GM12874 (cell line): ENCODE measurements around the gene PDE11A.

ENCODE experiments used
- TF ChIP-seq, protein P1 (sequence below): IDR thresholded peaks from 2 replicates; pipeline ENCODE4 v1.5.1; 2011; ENCODE audit warnings: low read depth, mild to moderate bottlenecking, control low read depth, low read length, moderate library complexity; ENCODE audit not compliant: insufficient read depth

PDE11A gene

DNA sequence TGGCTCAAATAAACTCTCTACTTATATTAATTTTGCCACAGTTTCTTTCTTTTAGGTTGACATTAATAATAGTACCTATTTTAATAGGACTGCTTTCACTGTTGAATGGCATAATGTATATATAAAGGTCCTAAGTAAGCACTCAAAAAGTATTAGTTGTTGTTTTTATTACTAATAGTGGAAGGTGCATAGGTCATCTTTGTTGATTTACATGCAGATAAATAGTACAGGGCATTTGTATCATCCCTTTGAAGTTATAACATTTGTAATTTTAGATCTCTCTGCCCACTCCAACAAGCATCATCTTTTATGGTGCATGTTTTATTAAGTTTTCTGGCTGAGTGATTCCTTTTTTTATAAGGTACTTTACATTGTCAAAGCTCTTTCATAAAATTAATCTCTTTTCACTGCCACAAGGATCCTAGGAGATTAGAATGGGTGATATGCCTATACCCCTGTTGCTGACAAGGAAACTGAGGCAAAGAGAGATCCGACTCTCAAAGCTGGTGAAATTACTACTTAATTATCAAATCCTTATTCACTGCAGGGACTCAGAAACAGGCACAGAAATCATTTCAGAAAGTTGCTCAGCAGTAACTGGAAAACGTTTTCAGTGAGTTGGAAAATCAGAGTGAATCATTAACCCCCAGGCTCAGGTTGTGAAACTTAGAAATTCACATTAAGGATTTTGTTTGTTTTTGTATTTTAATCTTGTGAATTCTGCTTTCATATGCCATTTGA lies 380.4 kb downstream of the PDE11A start:
- TF ChIP-seq, protein P1, sequence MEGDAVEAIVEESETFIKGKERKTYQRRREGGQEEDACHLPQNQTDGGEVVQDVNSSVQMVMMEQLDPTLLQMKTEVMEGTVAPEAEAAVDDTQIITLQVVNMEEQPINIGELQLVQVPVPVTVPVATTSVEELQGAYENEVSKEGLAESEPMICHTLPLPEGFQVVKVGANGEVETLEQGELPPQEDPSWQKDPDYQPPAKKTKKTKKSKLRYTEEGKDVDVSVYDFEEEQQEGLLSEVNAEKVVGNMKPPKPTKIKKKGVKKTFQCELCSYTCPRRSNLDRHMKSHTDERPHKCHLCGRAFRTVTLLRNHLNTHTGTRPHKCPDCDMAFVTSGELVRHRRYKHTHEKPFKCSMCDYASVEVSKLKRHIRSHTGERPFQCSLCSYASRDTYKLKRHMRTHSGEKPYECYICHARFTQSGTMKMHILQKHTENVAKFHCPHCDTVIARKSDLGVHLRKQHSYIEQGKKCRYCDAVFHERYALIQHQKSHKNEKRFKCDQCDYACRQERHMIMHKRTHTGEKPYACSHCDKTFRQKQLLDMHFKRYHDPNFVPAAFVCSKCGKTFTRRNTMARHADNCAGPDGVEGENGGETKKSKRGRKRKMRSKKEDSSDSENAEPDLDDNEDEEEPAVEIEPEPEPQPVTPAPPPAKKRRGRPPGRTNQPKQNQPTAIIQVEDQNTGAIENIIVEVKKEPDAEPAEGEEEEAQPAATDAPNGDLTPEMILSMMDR = no peak

DNA sequence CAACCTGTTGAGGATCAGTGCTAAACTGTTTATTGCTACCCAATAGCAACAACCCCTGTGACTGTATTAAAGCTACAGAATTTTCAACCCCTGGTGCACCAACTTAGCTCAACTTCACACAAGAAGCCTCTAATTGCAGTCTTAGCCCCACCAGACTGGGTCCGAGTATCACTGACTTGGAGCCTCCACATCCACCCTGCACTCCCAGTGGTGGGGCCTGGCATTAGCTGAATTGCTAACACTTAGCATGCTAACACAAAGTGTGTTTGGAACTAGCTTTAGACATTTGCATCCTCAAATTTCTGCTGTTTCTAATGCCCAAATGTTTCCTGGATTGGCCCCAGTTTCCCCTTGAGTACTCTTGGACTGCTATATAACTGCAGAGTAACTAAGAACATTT lies 381.4 kb downstream of the PDE11A start:
- TF ChIP-seq, protein P1 = no peak

DNA sequence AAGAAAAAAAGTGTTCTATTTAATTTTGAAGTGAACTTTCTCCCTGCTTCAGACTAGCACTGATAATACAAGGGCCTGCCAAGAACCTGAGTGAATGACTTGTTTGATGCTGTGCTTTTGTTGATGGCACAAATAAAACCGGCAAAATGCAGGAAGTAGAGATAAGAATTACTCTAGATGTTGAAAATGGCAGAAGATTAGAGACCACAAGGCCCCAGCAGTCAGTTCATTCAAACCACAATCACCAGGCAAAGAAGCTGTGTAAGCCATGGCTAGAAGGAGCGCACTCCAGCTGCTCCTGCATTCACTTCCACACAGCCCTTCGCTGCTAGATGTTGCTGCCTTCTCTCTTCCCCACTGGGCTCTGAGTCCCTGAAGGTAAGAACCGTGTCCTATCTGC lies 383.0 kb downstream of the PDE11A start:
- TF ChIP-seq, protein P1 = no peak

DNA sequence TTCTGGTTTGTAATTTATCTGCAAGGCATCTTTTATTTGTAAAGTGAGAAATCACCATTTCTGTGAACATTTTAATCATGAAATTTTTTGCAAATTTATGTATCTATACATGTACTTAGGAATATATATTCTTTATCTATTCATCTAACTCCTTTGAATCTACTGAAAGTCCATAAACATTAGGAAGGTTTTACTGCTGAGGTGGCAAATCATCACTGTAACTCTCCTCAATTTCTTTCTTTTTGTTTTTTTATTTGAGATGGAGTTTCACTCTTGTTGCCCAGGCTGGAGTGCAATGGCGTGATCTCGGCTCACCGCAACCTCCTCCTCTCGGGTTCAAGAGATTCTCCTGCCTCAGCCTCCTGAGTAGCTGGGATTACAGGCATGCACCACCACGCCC lies 383.7 kb downstream of the PDE11A start:
- TF ChIP-seq, protein P1 = no peak

DNA sequence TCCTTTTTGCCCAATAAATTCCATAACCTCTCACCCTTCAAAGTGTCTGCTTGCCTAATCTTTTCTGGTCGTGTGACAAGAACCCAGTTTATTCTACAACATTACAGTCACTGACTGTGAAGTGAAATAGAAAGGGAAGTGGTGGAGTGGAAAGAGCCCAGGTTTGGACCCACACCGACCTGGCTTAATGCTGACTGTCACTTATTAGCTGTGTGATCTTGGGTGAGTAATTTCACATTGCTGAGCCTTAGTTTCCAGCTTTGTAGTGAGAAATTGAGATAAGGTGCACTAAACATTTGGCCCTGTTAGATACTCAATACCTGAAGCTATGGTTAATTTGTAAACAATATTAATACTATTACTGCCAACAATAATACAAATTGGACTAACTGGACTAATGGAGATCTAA lies 388.9 kb downstream of the PDE11A start:
- TF ChIP-seq, protein P1 = no peak

DNA sequence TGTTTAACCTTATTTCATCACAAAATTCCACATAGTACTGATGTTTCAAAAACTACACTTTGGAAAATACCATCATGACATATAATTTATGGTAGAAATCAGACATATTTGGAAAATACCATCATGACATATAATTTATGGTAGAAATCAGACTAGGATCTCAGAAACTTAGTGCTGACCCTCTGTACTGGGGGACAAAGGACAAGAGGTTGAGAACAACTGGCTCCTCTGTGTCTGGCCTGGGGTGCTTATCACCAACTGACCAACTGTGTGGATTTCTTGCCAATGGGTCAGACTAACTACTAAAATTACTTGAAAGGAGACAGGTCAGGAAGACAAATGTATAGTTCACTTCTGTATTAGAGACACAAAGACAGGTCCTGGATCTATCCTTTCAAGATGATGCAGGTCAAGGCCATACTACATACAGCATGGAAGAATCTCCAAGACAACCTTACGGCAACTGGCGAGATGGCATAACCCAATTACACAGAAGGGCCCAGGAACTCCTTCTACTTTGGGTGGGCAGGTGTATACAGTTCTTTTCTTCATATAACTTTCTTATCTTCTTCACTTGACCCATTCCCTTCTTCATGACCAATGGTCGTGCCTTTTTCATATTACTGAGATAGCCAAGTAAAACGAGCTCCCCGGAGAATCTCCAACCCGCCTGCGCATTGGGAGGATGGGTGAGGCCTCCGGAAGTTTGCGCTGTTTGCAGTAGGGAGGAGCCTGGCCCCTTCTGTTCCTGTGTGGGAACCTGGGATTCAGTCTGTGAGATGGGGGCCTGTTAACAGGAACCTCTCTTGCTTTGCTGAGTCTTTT lies 389.5 kb downstream of the PDE11A start:
- TF ChIP-seq, protein P1 = no peak

DNA sequence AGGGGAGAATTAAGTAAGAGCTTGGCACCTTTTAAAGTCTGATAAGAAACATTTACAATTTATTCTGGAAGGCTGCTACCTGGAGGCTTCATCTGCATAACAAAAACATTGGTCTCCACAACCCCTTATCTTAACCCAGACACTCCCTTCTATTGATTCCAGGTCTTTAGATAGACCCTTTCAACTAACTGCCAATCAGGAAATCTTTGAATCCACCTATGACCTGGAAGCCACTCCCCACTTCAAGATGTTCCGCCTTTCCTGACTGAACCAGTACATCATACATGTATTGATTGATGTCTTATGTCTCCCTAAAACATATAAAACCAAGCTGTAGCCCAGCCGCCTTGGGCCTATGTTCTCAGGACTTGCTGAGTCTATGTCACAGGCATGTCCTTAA lies 390.6 kb downstream of the PDE11A start:
- TF ChIP-seq, protein P1 = no peak
